ENCODE results near the gene PROK1.

GRCh38 chr1:110443451-110443850 lies 7.5 kb upstream of the PROK1 start:
- no peak for TF ChIP-seq POLR2A (IDR thresholded peaks at IDR 0.05; ENCODE audit: low read depth, low read length)
- TF ChIP-seq POLR2AphosphoS5 (IDR thresholded peaks at IDR 0.05; ENCODE audit: low read depth, low read length), result no peak
